ENCODE measurements around the gene PPRC1.

PPRC1 gene

DNA sequence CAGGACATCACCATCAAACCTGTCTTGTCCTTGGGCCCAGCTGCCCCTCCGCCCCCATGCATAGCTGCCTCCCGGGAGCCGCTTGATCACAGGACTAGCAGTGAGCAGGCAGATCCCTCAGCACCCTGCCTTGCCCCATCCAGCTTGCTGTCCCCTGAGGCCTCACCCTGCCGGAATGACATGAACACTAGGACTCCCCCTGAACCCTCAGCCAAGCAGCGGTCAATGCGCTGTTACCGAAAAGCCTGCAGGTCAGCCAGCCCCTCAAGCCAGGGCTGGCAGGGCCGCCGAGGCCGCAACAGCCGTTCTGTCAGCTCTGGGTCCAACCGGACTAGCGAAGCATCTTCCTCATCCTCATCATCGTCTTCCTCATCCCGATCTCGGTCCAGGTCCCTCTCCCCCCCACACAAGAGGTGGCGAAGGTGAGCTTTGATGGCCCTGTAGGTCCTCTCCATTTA, 14.2 kb downstream of the PPRC1 start:
- no peak for DNase-seq (ENCODE audit: low read depth)
- TF ChIP-seq, protein P1, sequence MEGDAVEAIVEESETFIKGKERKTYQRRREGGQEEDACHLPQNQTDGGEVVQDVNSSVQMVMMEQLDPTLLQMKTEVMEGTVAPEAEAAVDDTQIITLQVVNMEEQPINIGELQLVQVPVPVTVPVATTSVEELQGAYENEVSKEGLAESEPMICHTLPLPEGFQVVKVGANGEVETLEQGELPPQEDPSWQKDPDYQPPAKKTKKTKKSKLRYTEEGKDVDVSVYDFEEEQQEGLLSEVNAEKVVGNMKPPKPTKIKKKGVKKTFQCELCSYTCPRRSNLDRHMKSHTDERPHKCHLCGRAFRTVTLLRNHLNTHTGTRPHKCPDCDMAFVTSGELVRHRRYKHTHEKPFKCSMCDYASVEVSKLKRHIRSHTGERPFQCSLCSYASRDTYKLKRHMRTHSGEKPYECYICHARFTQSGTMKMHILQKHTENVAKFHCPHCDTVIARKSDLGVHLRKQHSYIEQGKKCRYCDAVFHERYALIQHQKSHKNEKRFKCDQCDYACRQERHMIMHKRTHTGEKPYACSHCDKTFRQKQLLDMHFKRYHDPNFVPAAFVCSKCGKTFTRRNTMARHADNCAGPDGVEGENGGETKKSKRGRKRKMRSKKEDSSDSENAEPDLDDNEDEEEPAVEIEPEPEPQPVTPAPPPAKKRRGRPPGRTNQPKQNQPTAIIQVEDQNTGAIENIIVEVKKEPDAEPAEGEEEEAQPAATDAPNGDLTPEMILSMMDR (IDR thresholded peaks at IDR 0.05; ENCODE audit: control insufficient read depth, insufficient read depth, low read depth, low read length, missing control alignments), result no peak
- H3K4me3 ChIP-seq (ENCODE audit: control insufficient read depth, low read depth, low read length), result no peak overlapping the region

DNA sequence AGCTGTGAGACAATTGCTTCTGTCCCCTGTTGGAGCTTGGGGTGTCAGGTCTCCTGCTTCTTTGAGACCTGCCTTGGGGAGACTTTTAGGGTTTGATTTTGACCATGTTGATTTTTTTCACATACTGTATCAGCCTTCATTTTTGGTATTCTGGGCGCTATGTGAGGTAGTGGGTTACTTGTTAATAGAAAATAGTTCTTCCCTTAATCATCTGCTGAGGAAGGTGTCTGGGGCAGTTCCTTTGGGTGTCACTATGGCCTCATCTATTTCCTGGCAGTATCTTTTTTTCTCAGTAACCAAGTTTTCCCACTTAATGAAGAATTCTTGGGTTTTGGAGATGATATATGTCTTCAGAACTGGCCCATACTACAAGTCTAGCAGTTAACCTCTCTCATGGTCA, 14.7 kb downstream of the PPRC1 start:
- TF ChIP-seq, protein P1 (IDR thresholded peaks at IDR 0.05; ENCODE audit: control insufficient read depth, insufficient read depth, low read depth, low read length, missing control alignments), result no peak
- DNase-seq (ENCODE audit: low read depth), result no peak
- H3K4me3 ChIP-seq (ENCODE audit: control insufficient read depth, low read depth, low read length), result no peak overlapping the region

DNA sequence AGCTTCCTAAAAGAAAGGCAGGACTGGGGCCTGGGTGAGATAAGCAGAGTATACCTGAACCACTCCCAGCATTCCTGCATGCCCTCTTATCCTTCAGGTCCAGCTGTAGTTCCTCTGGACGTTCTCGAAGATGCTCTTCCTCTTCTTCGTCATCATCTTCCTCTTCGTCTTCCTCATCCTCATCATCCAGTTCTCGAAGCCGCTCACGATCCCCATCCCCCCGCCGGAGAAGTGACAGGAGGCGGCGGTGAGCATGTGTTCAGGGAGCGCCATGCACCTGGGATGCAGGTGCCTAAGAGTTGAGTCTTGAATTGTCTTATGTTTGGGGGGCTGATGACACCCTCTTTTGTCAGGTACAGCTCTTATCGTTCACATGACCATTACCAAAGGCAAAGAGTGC, 15.4 kb downstream of the PPRC1 start:
- TF ChIP-seq, protein P1 (IDR thresholded peaks at IDR 0.05; ENCODE audit: control insufficient read depth, insufficient read depth, low read depth, low read length, missing control alignments), result no peak
- no peak overlapping the region for H3K4me3 ChIP-seq (ENCODE audit: control insufficient read depth, low read depth, low read length)
- no peak for DNase-seq (ENCODE audit: low read depth)

DNA sequence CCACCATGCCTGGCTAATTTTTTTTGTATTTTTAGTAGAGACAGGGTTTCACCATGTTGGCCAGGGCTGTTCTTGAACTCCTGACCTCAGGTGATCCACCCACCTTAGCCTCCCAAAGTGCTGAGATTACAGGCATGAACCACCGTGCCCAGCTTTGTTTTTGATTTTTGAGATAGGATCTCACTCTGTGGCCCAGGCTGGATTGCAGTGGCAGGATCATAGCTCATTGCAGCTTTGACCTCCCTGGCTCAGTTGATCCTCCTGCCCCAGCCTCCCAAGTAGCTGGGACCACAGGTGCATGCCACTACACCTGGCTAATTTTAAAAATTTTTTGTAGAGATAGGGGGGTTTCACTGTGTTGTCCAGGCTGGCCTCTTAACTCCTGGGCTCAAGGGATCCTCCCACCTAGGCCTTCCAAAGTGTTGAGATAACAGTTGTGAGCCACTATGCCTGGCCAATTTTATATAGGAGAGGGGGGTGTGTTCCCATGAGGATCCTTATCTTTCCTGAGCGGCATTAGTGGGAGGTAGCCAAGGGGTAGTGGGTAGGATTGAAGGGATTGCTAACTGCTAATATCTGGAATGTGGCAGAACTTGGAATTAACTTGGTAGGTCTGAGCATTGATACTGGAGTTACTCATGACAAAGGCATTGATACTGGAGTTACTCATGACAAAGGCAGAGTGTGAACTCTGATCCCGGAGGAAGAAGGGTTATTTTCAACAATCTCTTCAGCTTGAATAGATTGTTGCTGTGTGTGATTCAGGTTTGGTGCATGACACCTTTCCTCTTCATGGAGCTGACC, 18.3 kb downstream of the PPRC1 start:
- no peak for DNase-seq (ENCODE audit: low read depth)
- peak overlapping the region; percentile 32 for H3K4me3 ChIP-seq (ENCODE audit: control insufficient read depth, low read depth, low read length)
- TF ChIP-seq, protein P1 (IDR thresholded peaks at IDR 0.05; ENCODE audit: control insufficient read depth, insufficient read depth, low read depth, low read length, missing control alignments), result no peak

DNA sequence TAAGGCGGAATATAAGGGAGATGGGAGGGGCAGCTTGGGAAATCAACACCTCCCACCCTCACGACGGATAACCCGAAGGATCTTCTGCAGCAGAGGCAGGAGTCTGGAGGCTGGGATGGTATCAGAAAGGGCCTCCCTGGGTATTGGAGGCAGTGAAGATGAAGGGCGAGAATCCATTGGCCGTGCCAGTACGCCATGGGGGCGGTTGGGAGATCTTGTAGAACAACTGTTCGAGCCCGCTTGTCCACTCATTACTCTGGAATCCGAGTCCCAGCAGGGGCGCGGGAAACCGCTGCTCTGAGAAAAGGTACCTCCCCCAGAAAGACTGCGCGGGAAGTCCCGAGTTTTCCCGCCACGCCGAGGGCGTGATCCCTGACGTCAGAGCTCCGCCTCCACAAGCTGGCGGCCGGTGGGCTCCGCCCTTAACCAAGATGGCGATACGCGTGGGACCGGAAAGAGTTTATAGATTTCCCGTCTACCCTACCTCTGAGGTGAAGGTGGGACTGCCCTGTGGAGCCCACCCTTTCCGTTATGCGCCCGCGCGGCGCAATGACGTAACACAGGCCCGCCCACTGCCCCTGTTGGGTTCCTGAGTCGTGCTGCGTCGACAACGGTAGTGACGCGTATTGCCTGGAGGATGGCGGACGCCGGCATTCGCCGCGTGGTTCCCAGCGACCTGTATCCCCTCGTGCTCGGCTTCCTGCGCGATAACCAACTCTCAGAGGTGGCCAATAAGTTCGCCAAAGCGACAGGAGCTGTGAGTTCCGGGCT, 19.1 kb downstream of the PPRC1 start, which contains the start of gene NOLC1:
NOLC1 (plus strand) TSS at position 616 of the 771 bp plus-strand sequence; CDS start at position 638, 22 bp downstream.
- TF ChIP-seq, protein P1 (IDR thresholded peaks at IDR 0.05; ENCODE audit: control insufficient read depth, insufficient read depth, low read depth, low read length, missing control alignments), result no peak
- peak within 1 kb of the TSS; percentile 92 for H3K4me3 ChIP-seq (ENCODE audit: control insufficient read depth, low read depth, low read length)
- DNase-seq (ENCODE audit: low read depth), result peak; percentile 95

DNA sequence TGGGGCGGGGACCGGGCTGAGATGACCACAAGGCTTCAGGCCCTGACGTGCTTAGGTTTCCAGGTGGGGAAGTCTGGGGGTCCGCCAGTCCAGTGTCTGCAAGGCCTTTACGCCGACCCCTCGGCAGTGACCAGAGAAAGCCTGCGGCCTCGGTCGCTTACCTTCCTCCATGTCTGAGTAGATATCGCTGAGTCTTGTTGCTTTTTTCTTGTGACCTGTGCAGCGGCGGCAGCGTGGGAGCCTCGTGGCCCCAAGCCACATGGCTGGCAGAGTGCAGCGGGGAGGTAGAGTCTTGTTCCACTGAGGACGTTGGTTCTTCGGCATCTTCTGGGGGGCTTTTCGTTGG, 19.7 kb downstream of the PPRC1 start:
- H3K4me3 ChIP-seq (ENCODE audit: control insufficient read depth, low read depth, low read length), result peak overlapping the region; percentile 92
- no peak for DNase-seq (ENCODE audit: low read depth)
- TF ChIP-seq, protein P1 (IDR thresholded peaks at IDR 0.05; ENCODE audit: control insufficient read depth, insufficient read depth, low read depth, low read length, missing control alignments), result no peak
